ENCODE measurements around the gene CHMP4B. TPM values are rescaled to one million over a fixed set of nuclear protein-coding genes. Genes with fewer than 3 reads are reported as not detected.

CHMP4B gene
- total RNA-seq, 3 donors from 2014 or later (not counting 1 experiment from before 2014, with no cell fraction given), result 63.7 to 74.0 (median 70.0) TPM

- intact Hi-C loops (cut with micrococcal nuclease), result no loop called here
- H3K4me1 Mint-ChIP-seq, result no peaks in the 10 kb centered on the region
- no peak overlapping the region for H3K27ac Mint-ChIP-seq
- H3K4me3 ChIP-seq (ENCODE audit: low read length), result no peak overlapping the region
- 89% methylated on average over 6 of the region's 6 CpGs for WGBS (ENCODE audit: insufficient coverage)
- no peaks in the 10 kb centered on the region for H3K36me3 ChIP-seq (ENCODE audit: control insufficient read depth, insufficient read depth, low read length)
- TF ChIP-seq CTCF (IDR thresholded peaks at IDR 0.05), result no peak
- no peaks in the 10 kb centered on the region for H3K27me3 ChIP-seq (ENCODE audit: control insufficient read depth, insufficient read depth, low read length)
- H3K4me3 Mint-ChIP-seq, result no peak overlapping the region
- no peaks in the 10 kb centered on the region for H3K9me3 Mint-ChIP-seq
- DNase-seq (no peak), ATAC-seq (no peak)
- no peaks in the 10 kb centered on the region for H3K4me1 ChIP-seq (ENCODE audit: control insufficient read depth, insufficient read depth, low read length)
- H3K9me3 ChIP-seq (ENCODE audit: control insufficient read depth, insufficient read depth, low read length), result no peaks in the 10 kb centered on the region
- H3K36me3 Mint-ChIP-seq, result no peaks in the 10 kb centered on the region
- no peak overlapping the region for H3K27ac ChIP-seq (ENCODE audit: low read length)
- no peaks in the 10 kb centered on the region for H3K27me3 Mint-ChIP-seq (ENCODE audit: low read depth in 2 of 2)
Measured at GRCh38 chr20:33868595-33868994, 57.4 kb downstream of the CHMP4B start.

- Histone ChIP-seq H3K36me3 (ENCODE audit: control insufficient read depth, insufficient read depth, low read length) (no peaks in the 10 kb centered on the region), H3K4me1 (ENCODE audit: control insufficient read depth, insufficient read depth, low read length) (no peaks in the 10 kb centered on the region), H3K4me3 (ENCODE audit: low read length) (no peak overlapping the region), H3K27me3 (ENCODE audit: control insufficient read depth, insufficient read depth, low read length) (no peaks in the 10 kb centered on the region), H3K9me3 (ENCODE audit: control insufficient read depth, insufficient read depth, low read length) (no peaks in the 10 kb centered on the region), H3K27ac (ENCODE audit: low read length) (no peak overlapping the region)
- no peak for TF ChIP-seq CTCF (IDR thresholded peaks at IDR 0.05)
- whole genome bisulfite sequencing (ENCODE audit: insufficient coverage), result 80% methylated on average over 5 of the region's 5 CpGs
- no peak overlapping the region for H3K27ac Mint-ChIP-seq
- no peaks in the 10 kb centered on the region for H3K36me3 Mint-ChIP-seq
- intact Hi-C loops (cut with micrococcal nuclease), result no loop called here
- H3K4me1 Mint-ChIP-seq, result no peaks in the 10 kb centered on the region
- H3K27me3 Mint-ChIP-seq (ENCODE audit: low read depth in 2 of 2), result no peaks in the 10 kb centered on the region
- ATAC-seq, result no peak
- H3K4me3 Mint-ChIP-seq, result no peak overlapping the region
- DNase-seq, result no peak
- H3K9me3 Mint-ChIP-seq, result no peaks in the 10 kb centered on the region
Measured at GRCh38 chr20:33869283-33869682, 58.1 kb downstream of the CHMP4B start.

GRCh38 chr20:33871362-33871761 lies 60.2 kb downstream of the CHMP4B start:
- WGBS (ENCODE audit: insufficient coverage), result 91% methylated on average over 12 of the region's 12 CpGs
- intact Hi-C loops (cut with micrococcal nuclease), result no loop called here
- H3K36me3 Mint-ChIP-seq, result no peaks in the 10 kb centered on the region
- no peaks in the 10 kb centered on the region for H3K9me3 Mint-ChIP-seq
- DNase-seq (no peak), ATAC-seq (no peak)
- H3K4me1 Mint-ChIP-seq, result no peaks in the 10 kb centered on the region
- no peak overlapping the region for H3K4me3 ChIP-seq (ENCODE audit: low read length)
- no peak for TF ChIP-seq CTCF (IDR thresholded peaks at IDR 0.05)
- H3K27me3 Mint-ChIP-seq (ENCODE audit: low read depth in 2 of 2), result no peaks in the 10 kb centered on the region
- no peaks in the 10 kb centered on the region for H3K36me3 ChIP-seq (ENCODE audit: control insufficient read depth, insufficient read depth, low read length)
- no peak overlapping the region for H3K27ac ChIP-seq (ENCODE audit: low read length)
- no peaks in the 10 kb centered on the region for H3K9me3 ChIP-seq (ENCODE audit: control insufficient read depth, insufficient read depth, low read length)
- no peaks in the 10 kb centered on the region for H3K4me1 ChIP-seq (ENCODE audit: control insufficient read depth, insufficient read depth, low read length)
- no peak overlapping the region for H3K4me3 Mint-ChIP-seq
- H3K27me3 ChIP-seq (ENCODE audit: control insufficient read depth, insufficient read depth, low read length), result no peaks in the 10 kb centered on the region
- no peak overlapping the region for H3K27ac Mint-ChIP-seq

- H3K9me3 ChIP-seq (ENCODE audit: control insufficient read depth, insufficient read depth, low read length), result peaks cover 2% of the 10 kb centered on the region
- Mint-ChIP-seq H3K9me3 (no peaks in the 10 kb centered on the region), H3K27me3 (ENCODE audit: low read depth in 2 of 2) (no peaks in the 10 kb centered on the region), H3K36me3 (no peaks in the 10 kb centered on the region), H3K4me3 (no peak overlapping the region), H3K27ac (no peak overlapping the region), H3K4me1 (peaks cover 0 to 3% of the 10 kb centered on the region in 2 donors)
- no peak for TF ChIP-seq CTCF (IDR thresholded peaks at IDR 0.05)
- H3K27ac ChIP-seq (ENCODE audit: low read length), result no peak overlapping the region
- H3K27me3 ChIP-seq (ENCODE audit: control insufficient read depth, insufficient read depth, low read length), result no peaks in the 10 kb centered on the region
- no peaks in the 10 kb centered on the region for H3K36me3 ChIP-seq (ENCODE audit: control insufficient read depth, insufficient read depth, low read length)
- intact Hi-C loops (cut with micrococcal nuclease), result no loop called here
- no peak overlapping the region for H3K4me3 ChIP-seq (ENCODE audit: low read length)
- ATAC-seq (no peak), DNase-seq (no peak)
- H3K4me1 ChIP-seq (ENCODE audit: control insufficient read depth, insufficient read depth, low read length), result no peaks in the 10 kb centered on the region
- WGBS (ENCODE audit: insufficient coverage), result 69% methylated on average over 7 of the region's 7 CpGs
Measured at GRCh38 chr20:33874129-33874528, 63.0 kb downstream of the CHMP4B start.
